DND-41 (cell line): ENCODE measurements around the gene KLK12.
A peak's percentile ranks its signal among the peaks of the same experiment; 100 is the strongest.

Experiments used
- ATAC-seq: fragments of 200-7000 bp; cut with Tn5 transposase; 3 replicates; pipeline ENCODE4 v1.9.1; 2021; ENCODE audit warnings: low read depth; ENCODE audit not compliant: insufficient read depth
- DNase-seq: peaks from one replicate; pipeline ENCODE4 v3.0.0-alpha.2; 2020
- H2AFZ ChIP-seq: 2 replicates; pipeline ENCODE4 v1.6.0; 2012; ENCODE audit warnings: low read depth, low read length
- H3K27ac ChIP-seq: 2 replicates; pipeline ENCODE4 v1.5.1; 2012; ENCODE audit warnings: low read length, inconsistent platforms
- H3K27me3 ChIP-seq: fragments of 200-600 bp; sonication (generic); 2 replicates; pipeline ENCODE4 v1.6.0; 2012; ENCODE audit warnings: low read length, mild to moderate bottlenecking, inconsistent platforms; ENCODE audit not compliant: insufficient read depth, poor library complexity
- H3K36me3 ChIP-seq: 2 replicates; pipeline ENCODE4 v1.5.1; 2012; ENCODE audit warnings: low read length, inconsistent platforms; ENCODE audit not compliant: insufficient read depth
- H3K4me1 ChIP-seq: 2 replicates; pipeline ENCODE4 v1.5.1; 2012; ENCODE audit warnings: mild to moderate bottlenecking, low read length; ENCODE audit not compliant: insufficient read depth
- H3K4me2 ChIP-seq: 2 replicates; pipeline ENCODE4 v1.6.0; 2012; ENCODE audit warnings: mild to moderate bottlenecking, moderate library complexity, low read length, inconsistent platforms; ENCODE audit not compliant: insufficient read depth
- H3K4me3 ChIP-seq, 2 experiments: fragments of 200-600 bp in 1 of 2; shearing (Covaris generic) in 1 of 2; 2 replicates each; pipeline ENCODE4 v1.5.1; 2012 to 2016; ENCODE audit warnings: inconsistent platforms in 2 of 2, low read length in 2 of 2, mild to moderate bottlenecking in 2 of 2, low read depth in 1 of 2, moderate library complexity in 1 of 2
- H3K79me2 ChIP-seq: 2 replicates; pipeline ENCODE4 v1.6.0; 2012; ENCODE audit warnings: low read length, inconsistent platforms; ENCODE audit not compliant: insufficient read depth
- H3K9ac ChIP-seq: 2 replicates; pipeline ENCODE4 v1.6.0; 2012; ENCODE audit warnings: low read depth, mild to moderate bottlenecking, inconsistent platforms, low read length, moderate library complexity
- H3K9me3 ChIP-seq: 2 replicates; pipeline ENCODE4 v1.5.1; 2012; ENCODE audit warnings: low read length, moderate library complexity, mild to moderate bottlenecking, inconsistent platforms; ENCODE audit not compliant: insufficient read depth, severe bottlenecking
- H4K20me1 ChIP-seq: 2 replicates; pipeline ENCODE4 v1.6.0; 2012; ENCODE audit warnings: low read length; ENCODE audit not compliant: insufficient read depth
- CTCF ChIP-seq: IDR thresholded peaks from 2 replicates; pipeline ENCODE4 v1.5.1; 2012; ENCODE audit warnings: borderline replicate concordance, low read length, moderate library complexity, mild to moderate bottlenecking; ENCODE audit not compliant: poor library complexity, severe bottlenecking; ENCODE audit errors: extremely low read depth
- EZH2 ChIP-seq: IDR thresholded peaks from 3 replicates; pipeline ENCODE4 v1.6.1; 2012; ENCODE audit warnings: borderline replicate concordance, low read depth, mild to moderate bottlenecking, moderate library complexity, low read length, inconsistent platforms; ENCODE audit not compliant: severe bottlenecking

KLK12 gene

GRCh38 chr19:51005248-51005647 is 29.6 kb downstream of the KLK12 start:
- DNase-seq, result no peak
- TF ChIP-seq EZH2, result no peak
- no peak for TF ChIP-seq CTCF
- Histone ChIP-seq H3K9me3 (no peaks in the 10 kb centered on the region), H3K27ac (no peak overlapping the region), H3K79me2 (no peaks in the 10 kb centered on the region), H3K9ac (no peak overlapping the region), H2AFZ (no peak overlapping the region), H3K27me3 (no peaks in the 10 kb centered on the region), H3K4me3 (no peak overlapping the region), H3K36me3 (no peaks in the 10 kb centered on the region), H4K20me1 (no peaks in the 10 kb centered on the region), H3K4me2 (no peak overlapping the region), H3K4me1 (no peaks in the 10 kb centered on the region)
- no peak for ATAC-seq

GRCh38 chr19:51003316-51003715 is 31.5 kb downstream of the KLK12 start:
- no peak for ATAC-seq

GRCh38 chr19:51002542-51003311 is 32.1 kb downstream of the KLK12 start:
- Histone ChIP-seq H3K27ac (no peak overlapping the region), H3K4me1 (no peaks in the 10 kb centered on the region), H3K4me2 (no peak overlapping the region), H3K9ac (no peak overlapping the region), H3K36me3 (no peaks in the 10 kb centered on the region), H2AFZ (no peak overlapping the region), H3K79me2 (no peaks in the 10 kb centered on the region), H3K4me3 (no peak overlapping the region), H4K20me1 (0 out of 2 replicates have a peak, but pooled peaks cover 2% of the 10 kb centered on the region), H3K27me3 (no peaks in the 10 kb centered on the region), H3K9me3 (no peaks in the 10 kb centered on the region)
- no peak for ATAC-seq
- TF ChIP-seq EZH2 (no peak), CTCF (no peak)
- peak; percentile 17 for DNase-seq

More at GRCh38 chr19:51003316-51003715, 31.5 kb downstream of the KLK12 start:
- no peaks in the 10 kb centered on the region for H3K9me3 ChIP-seq
- no peak overlapping the region for H3K9ac ChIP-seq
- no peak overlapping the region for H2AFZ ChIP-seq
- no peaks in the 10 kb centered on the region for H3K4me1 ChIP-seq
- no peak for TF ChIP-seq EZH2
- TF ChIP-seq CTCF, result no peak
- H3K36me3 ChIP-seq, result no peaks in the 10 kb centered on the region
- H3K27ac ChIP-seq, result no peak overlapping the region
- no peak for DNase-seq
- H4K20me1 ChIP-seq, result 0 out of 2 replicates have a peak, but pooled peaks cover 2% of the 10 kb centered on the region
- no peak overlapping the region for H3K4me2 ChIP-seq
- no peaks in the 10 kb centered on the region for H3K79me2 ChIP-seq
- no peaks in the 10 kb centered on the region for H3K27me3 ChIP-seq
- H3K4me3 ChIP-seq, result no peak overlapping the region
